Pulmonary artery endothelial cell (primary cell): Measurements from ENCODE around the gene MORN1. TPM values are rescaled to one million over a fixed set of nuclear protein-coding genes. Genes with fewer than 3 reads are reported as not detected.

Experiments
- DNase-seq: peaks from one replicate; pipeline ENCODE4 v3.0.0-alpha.2; 2011; ENCODE audit warnings: low read depth, low spot score
- total RNA-seq: library from RNA; depleted of rRNA; stranded (reverse); fragments of >200 nt; gene quantifications from 2 replicates; pipeline ENCODE4 v1.2.3, GENCODE V29; 2014

The MORN1 gene
- total RNA-seq, 1 donor from 2014 or later: 4.1 TPM

DNA sequence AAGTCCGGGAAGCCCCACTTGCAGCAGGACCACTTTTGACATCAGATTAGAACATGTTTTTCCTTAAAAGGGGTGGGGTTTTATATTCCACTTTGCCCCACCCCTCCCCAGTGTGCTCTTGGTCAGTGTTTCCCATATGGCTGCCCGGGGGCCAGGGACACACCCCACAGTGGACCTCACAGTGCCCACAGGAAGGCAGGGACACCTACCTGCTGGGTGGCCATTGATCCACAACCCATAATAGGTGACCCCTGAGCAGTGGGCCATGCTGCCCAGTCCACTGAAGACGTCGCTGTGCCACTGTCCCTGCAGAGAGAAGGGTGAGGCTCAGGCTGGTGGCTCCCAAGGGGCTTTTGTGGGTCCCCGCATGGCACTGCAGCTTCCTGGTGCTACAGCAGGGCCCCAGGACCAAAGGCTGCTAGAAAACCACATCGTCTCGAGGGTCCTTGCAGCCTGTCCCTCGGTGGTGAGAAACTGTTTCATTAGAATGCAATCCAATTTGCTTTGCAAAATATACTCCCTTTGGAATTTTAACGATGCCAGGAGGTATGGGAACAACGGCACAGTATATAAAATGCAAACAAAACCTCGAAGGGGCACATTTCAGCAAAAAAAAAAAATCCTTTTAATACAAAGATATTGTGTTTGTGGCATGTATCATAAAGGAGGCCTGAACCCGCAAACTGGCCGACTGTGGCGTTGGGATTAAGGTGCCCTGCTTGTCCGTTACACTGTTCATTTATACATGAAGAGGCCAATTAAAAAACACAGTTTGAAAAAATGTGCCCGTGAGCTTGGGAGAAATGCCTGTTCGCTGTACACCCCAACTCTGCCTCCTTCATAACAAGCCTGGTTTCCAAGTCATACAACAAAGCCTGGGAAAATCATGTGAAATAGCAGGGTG lies 16.9 kb downstream of the MORN1 start:
- DNase-seq: no peak

DNA sequence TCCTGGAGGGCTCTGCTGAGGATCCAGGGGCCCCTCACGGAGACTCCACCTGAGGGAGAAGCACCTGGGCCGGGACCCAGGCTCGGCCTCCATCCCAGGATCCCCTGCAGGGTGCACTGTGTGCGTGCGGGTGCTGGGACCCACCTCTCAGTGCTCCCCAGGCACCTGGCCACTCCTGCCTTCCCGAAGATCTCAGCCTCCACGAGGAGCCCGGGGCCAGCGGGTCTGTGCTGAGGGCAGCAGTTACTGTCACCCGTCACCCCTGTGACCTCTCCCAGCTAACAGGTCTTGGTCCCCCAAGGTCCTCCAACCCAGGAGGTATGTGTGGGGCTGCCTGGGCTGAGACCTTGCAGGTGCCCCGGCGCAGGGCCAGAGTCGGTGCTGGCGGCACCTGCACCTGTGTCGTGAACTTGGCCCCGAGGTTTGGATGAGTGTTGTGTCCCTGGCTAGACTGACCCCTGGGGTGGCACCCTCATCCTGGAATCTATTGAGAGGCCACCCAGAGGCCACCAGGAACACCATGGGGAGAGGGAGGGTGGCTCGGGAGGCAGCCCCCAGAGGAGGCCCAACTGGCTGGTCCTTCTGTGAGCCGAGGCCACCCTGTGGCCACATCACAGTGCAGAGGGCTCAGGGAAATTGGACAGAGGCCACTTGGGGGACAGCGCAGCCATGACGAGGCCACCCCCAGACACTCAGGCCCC lies 17.7 kb downstream of the MORN1 start:
- no peak for DNase-seq

DNA sequence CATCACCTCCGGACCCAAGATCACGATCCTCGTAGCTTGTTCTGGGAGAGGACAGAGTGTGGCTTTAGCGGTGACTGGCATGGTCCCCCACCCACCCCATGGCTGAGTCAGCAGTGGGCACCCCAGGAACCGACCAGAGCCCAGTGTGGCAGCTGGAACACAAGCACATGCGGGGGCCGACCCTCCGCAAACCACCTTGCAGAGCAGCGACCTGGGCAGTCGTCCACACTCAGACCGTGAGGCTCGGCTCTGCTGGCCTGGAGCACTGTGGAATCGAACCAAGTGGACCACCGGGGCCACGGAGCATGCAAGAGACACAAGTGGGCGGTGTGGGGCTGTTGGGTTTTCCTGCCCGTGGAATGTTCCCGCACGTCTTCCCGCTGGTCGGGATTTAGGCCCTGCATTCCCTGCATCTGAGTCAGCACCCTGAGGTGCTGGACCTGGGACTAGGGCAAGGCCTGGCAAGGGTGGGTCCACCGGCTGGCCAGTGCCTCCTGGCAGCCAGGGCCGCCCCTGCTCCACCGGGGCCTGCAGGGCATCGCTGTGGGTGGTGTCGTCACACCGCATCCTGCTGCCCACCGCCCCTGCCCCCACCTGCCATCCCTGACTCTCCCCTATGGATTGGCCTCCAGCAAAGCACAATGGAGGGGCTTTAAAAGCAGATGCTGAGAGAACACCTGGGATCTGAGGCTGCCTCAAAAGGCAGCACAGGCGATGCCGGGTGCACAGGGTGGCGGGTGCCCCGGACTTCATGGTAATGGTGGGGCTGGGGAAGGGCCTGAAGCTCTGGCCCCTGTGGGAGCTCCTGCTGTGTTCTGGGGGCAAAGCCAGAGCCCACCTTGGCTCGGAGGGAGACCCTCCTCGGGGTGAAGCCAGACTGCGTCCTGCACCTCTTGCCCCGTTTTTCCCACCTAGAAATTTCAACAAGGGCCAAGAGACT lies 18.5 kb downstream of the MORN1 start:
- DNase-seq: no peak

DNA sequence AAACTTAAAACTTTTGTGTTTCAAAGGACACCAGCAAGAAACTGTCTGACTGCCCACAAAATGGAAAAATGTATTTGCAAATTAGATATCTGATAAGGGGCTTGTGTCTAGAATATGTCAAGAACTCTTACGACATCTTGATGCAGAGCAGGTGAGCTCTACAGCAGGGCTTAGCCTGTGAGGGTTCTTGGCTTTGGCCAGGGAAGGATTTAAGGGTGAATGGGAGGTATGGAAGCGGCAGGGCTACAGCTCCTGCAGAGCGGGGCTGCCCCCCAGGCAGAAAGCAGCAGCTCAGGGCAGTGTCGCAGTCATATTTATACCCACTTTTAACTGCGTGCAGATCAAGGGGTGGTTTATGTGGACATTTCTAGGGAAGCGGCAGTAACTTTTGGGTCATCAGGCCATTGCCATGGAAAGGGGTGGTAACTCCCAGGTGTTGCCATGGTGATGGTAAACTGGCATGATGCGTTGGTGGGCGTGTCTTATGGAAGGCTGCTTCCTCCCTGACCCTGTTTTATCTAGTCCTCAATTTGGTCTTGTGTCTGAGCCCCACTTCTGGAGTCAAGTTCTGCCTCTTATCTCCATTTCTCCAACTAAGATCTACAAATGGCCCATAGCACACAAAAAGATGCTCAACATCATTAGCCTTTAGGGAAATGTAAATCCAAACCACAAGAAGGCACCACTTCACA lies 23.2 kb downstream of the MORN1 start:
- DNase-seq: no peak

DNA sequence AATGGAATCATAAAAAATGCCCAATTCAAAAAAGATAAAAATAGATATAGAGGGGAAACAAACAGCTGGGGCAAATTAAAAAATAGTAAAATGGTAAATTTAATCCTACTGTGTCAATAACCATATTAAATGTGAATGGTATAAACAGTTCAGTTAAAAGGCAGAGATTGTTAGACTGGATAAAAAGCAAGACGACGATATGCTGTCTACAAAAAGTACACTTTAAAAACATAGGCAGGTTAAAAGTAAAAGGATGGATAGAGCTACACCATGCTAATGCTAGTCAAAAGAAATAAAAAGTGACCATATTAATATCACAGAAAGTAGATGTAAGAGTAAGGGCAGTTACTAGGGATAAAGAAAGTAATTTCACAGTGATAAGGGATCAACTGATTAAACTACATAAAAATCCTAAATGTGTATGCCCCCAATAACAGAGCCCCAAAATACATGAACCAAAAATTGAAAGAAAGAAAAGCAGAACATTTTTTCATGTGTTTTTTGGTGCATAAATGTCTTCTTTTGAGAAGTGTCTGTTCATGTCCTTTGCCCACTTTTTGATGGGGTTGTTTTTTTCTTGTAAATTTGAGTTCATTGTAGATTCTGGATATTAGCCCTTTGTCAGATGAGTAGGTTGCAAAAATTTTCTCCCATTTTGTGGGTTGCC lies 27.4 kb downstream of the MORN1 start:
- no peak for DNase-seq

DNA sequence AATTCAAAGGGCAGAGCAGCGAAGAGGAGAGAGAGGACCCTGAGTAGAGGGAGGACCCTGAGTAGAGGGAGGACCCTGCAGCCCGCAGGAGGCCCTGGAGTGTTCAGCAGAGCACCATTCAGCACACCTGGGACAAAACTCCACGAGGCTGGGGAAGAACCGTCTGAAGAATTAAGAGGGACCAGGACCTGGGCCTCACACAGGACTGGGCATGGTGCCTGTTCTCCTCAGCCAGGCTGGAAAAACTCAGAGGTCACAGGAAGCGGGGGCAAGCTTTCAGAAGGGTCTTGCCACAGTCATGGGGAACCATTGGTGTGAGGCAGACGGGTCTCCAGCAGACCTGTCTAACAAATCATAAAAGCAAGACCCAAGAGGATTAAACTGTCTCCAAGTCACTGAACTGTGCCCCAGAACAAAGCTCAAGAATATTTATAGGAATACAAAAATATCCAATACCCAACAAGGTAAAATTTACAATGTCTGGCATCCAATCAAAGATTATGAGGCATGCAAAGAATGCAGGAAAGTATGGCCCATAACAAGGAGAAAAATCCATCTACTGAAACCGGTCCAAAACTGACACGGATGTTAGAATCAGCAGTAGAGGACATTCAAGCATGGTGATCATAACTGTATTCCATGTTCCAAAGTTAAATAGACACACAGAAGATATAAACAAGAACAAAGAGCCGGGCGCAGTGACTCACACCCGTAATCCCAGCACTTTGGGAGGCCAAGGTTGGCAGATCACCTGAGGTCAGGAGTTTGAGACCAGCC lies 30.6 kb downstream of the MORN1 start:
- no peak for DNase-seq

DNA sequence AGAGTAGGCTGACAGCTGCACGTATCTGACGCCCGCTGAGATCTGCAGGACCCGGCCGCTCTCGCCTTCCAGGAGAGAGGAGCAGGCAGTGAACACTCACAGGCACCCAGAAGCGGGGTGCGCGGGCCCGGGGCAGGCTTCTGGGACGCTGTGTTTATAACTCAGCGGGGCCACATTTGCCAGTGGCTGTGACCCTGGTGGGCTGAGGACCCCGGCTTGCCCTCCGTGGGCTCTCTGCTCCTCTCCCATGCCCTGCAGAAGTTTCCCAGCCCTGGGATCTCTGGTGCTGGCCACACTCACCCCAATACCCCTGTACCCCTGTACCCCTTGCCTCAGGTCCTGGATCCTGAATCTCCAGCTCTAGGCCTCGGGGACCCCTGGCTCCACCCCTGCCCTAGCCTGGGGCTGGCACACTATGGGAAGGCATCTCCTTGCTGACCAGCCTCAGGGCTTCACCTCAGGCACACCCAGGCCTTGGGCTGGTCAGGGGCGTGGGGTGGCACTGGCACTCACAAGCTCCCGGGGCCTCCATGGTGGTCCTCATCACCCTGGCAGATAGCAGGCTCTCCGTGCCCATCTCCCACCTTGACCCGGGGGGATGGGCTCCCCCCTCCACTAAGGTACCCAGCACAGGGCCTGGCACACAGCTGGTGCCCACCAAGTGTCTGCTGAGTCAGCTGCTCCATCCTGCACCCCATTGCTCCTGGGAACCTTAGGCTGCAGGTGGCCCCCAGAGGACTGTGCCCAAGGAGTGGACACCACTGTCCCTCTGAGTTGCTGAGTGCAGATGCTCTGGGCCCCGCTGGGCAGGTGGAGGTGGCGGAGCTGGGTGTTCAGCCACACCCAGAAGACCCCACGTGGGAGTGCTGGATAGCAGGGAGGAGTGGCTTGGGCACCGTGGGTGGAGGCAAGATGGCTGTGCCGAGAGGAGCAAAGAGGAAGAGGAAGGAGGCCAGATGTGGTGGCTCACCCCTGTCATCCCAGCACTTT lies 32.4 kb downstream of the MORN1 start:
- DNase-seq: no peak

DNA sequence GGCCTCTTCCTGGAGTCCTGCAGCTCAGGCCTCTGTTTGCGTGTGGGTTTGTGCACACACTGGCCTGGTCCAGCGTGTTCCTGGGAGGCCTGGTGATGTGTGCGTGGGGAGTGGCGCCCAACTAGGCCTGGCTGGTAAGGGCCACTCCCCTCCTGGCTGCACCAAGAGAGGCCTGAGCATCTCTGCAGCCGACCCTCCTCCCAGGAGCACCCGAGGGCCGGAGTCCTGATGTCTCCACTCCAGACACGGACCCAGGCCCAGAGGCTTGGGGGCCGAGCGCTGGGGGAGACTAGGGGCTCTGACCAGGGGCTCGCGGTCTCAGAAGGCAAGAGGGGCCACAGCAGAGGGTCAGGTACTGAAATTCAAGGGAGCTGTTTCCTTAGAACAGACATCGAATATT lies 33.3 kb downstream of the MORN1 start:
- DNase-seq: no peak

DNA sequence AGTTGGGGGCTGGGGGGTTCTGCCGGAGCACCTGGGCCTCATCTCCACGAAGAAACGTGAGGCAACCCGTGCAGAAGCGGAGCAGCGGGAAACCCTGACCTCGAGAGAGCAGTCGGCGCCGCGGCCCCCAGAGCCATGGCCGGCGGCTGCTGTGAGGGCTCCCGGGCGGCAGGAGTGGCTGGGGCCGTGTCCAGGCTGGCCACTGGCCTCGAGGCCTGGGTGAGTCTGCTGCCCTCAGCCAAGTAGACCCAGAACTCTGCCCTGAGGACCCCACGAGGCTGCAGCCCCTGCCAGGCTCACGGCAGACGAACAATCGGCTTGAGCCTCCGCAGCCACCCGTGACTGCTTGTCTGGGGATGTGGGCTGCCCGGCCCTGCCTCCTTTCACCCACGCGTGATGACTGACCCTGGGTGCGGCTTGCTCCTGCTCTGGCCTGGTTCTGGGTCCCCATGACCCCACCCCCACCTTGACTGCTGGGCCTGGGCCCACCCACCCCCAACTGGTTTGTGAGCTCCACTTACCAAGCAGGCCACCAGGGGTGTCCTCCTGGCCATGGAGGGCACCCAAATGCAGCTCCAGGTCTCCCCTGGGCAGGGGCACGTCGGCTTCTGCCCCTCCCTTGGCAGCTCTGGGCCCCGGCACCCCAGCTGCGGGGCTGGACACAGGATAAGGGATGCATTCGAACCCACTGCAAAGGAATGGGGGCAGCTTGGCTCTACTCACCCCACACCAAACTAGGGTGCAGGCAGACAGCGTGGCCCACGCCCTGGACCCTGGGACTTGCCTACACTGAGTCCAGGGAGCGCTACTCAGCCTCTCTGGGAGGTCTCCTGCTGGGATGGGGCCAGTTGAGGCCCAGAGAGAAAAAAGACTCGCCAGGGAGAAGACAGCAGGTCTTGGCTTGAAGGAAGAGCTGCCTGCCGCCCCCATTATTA lies 34.2 kb downstream of the MORN1 start:
- DNase-seq: no peak

DNA sequence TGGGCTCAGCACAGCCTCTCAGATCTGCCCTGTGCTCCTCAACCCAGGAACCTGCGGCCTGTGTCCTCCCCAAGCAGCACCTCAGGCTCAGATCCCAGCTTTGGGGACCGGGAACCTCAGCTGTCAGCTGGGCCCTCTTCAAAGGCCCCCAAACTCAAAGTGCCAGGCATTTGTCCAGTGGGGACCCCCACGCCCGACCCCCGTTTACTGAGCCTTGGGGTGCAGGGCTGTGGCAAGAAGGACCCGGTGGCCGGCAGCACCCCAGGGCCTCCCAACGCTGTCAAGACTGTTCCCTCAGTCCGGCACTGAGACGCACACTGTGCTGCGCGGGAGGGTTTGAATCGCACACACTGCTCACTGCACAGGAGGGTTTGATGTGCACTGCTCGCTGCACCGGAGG lies 35.0 kb downstream of the MORN1 start:
- DNase-seq: no peak

DNA sequence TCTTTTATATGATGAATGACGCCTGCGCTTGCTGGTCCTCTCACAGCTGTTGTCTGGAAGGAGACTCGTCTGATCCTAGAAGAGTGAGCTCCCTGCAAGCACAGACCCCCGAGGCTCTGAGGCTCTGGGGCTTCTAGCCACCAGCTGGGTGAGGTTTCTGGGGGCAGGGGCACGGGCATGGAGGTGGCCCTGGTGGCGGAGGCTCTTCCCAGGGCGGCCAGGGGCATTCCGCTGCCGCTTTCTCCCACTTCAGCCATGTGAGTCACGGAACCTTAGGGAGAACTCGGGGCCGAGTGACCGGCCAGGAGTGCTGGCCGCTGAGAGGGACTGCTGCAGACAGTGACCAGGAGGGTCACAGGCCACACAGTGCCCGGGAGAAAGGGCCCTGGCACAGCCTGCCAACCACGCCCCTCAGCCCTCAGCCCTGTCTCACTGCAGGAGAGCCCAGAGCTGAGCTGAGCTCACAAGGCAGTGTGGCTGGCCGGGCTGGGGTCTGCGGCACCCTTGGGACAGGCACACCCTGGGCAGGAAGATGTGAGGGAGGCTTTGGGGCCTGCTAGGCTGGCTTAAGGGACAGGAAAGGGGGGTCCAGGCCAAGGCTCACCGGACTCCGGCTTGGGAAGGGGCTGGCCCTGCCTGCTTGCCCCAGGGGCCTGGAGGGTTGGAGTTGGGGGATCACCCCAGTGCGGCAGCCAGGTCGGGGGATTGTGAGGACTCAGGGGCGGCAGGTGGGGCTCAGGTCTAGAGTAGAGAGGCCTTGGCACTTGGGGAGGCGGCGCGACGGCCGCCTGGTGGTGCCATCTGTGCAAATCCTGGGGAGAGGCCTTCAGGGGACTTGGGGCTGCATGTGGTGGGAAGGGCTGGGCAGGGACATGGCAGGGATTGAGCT lies 35.7 kb downstream of the MORN1 start:
- no peak for DNase-seq

DNA sequence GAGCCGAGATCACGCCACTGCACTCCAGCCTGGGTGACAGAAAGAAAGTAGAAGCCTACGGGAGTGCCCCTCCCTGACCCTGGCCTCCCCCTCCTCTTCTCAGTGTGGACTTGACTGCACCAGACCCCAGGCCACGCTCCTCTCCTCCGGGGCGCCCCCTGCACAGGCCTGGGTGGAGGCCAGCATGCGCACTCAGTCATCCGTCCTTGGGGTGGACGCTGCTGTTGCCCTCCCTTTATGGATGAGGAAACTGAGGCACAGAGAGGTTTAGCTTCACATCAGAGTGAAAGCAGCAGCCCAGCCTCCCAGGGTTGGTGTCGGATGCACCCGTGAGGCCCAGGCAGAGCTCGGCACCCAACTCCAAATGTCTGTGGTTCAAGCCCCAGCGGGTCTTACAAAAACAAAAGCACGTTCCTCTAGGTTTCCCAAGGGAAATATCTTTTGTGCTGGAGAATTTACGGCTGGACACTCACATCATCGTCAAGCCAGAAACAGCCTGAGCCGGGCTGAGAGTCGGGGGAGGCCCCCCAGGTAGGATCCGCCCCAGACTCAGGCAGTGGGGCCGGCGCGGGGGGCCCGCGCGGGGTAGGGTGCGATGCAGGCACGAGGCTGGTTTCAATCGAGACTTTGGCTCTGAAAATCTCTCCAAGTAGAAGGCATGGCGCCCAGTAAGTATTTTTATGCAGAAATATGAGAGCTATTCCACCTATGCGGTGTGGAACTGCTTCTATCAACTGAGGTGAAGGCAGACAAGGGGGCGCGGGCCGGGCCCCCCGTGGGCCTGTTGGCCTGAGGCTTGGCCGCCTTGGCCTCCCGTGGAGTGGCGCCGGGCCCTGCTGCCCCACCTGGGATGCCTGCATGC lies 36.6 kb downstream of the MORN1 start:
- DNase-seq: no peak

DNA sequence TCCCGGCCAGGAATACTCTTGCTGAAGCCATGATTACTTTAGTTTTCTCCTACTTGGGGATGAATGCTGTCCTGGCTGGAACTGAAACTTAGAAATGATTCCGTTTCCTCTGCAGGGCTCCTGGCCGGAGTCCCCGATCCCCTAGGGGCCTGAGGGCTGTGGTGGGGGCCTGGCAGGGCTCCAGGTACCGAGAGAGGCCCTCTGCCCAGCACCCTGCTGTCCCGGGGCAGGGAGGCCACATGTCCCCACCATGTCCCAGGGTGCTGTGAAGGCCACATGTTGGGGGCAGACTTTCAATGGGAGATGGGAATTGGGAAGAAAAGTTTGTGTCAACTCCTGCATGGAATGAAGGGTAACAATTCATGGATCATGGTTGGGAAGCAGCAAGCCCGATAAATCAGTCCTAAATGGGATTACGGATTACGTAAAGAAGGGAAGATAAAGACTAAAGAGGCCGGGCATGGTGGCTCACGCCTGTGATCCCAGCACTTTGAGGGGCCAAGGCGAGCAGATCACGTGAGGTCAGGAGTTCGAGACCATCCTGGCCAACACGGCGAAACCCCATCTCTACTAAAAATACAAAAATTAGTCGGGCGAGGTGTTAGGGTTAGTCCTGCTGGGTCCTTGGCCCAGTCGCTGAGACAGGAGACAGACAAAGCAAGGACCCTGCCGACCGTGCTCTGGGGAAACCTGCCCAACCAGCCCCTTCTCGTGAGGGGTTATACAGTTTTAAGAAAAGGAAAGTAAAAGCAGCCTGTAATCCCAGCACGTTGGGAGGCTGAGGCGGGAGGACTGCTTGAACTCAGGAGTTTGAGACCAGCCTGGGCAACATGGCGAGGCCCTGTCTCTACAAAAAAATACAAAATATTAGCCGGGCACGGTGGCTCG lies 37.6 kb downstream of the MORN1 start:
- no peak for DNase-seq

DNA sequence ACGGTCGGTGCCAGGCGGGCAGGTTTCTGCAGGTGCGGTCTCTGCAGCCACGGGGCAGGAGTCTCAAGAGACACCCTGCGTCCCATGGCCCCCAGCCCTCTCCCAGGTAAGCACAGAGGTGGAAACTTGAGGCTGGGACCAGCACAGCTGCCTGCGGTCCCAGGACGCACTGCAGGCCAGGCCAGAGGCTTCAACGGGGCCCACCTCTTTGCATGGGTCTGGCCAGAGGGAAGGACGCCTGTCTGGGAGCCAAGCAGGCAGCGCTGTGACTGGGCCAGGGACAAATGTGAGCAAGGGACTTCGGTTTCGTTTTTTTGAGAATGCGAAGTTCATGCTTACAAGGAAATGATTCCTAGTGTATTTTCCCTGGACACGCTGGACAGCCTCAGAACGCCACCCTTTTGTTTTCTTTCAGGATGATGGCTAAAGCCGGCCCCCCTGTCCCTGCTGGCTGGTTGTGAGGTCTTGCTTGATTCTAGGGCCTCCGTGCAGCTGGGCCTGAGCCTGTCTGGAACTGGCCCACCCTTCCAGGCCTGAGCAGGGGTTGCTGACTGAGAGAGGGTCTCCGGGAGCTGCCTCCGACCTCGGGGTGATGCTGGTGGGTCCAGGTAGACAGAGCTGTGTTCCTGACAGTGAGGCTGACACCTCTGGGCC lies 38.3 kb downstream of the MORN1 start:
- no peak for DNase-seq
